ENCODE data around the gene SCYL1.

The SCYL1 gene

GRCh38 chr11:65551572-65552387 is 26.9 kb downstream of the SCYL1 start:
- DNase-seq (ENCODE audit: insufficient read length, low spot score) = peak; percentile 89
- FAIRE-seq = peak; percentile 77

GRCh38 chr11:65552388-65552951 is 27.6 kb downstream of the SCYL1 start:
- FAIRE-seq = no peak

GRCh38 chr11:65553301-65554001 is 28.6 kb downstream of the SCYL1 start:
- FAIRE-seq (no peak), DNase-seq (ENCODE audit: insufficient read length, low spot score) (no peak)

More at GRCh38 chr11:65552388-65552951, 27.6 kb downstream of the SCYL1 start:
- DNase-seq (ENCODE audit: insufficient read length, low spot score) = no peak

GRCh38 chr11:65554057-65554818 is 29.4 kb downstream of the SCYL1 start:
- DNase-seq (ENCODE audit: insufficient read length, low spot score) (no peak), FAIRE-seq (no peak)

- FAIRE-seq (no peak), DNase-seq (ENCODE audit: insufficient read length, low spot score) (no peak)
Observed at GRCh38 chr11:65554842-65555430, 30.1 kb downstream of the SCYL1 start.

- DNase-seq (ENCODE audit: insufficient read length, low spot score) (no peak), FAIRE-seq (no peak)
Observed at GRCh38 chr11:65555693-65556231, 30.9 kb downstream of the SCYL1 start.

- FAIRE-seq (no peak), DNase-seq (ENCODE audit: insufficient read length, low spot score) (no peak)
Observed at GRCh38 chr11:65556470-65557279, 31.8 kb downstream of the SCYL1 start.

GRCh38 chr11:65557280-65558001 is 32.6 kb downstream of the SCYL1 start:
- DNase-seq (ENCODE audit: insufficient read length, low spot score) (no peak), FAIRE-seq (no peak)

- DNase-seq (ENCODE audit: insufficient read length, low spot score) (peak; percentile 72), FAIRE-seq (no peak)
Observed at GRCh38 chr11:65558002-65558929, 33.4 kb downstream of the SCYL1 start, which contains the start of gene LTBP3. Gene LTBP3 (minus strand): TSS chr11:65558359. CDS start chr11:65557959, 400 bp downstream.

GRCh38 chr11:65558930-65559509 is 34.1 kb downstream of the SCYL1 start:
- DNase-seq (ENCODE audit: insufficient read length, low spot score) (no peak), FAIRE-seq (no peak)

- no peak for FAIRE-seq
Observed at GRCh38 chr11:65559535-65559934, 34.7 kb downstream of the SCYL1 start.

GRCh38 chr11:65559951-65560537 is 35.2 kb downstream of the SCYL1 start:
- no peak for DNase-seq (ENCODE audit: insufficient read length, low spot score)
- no peak for FAIRE-seq

More at GRCh38 chr11:65559535-65559934, 34.7 kb downstream of the SCYL1 start:
- no peak for DNase-seq (ENCODE audit: insufficient read length, low spot score)

GRCh38 chr11:65560555-65561418 is 35.9 kb downstream of the SCYL1 start:
- DNase-seq (ENCODE audit: insufficient read length, low spot score) (no peak), FAIRE-seq (no peak)

- FAIRE-seq = no peak
- DNase-seq (ENCODE audit: insufficient read length, low spot score) = no peak
Observed at GRCh38 chr11:65562020-65562419, 37.1 kb downstream of the SCYL1 start.

GRCh38 chr11:65562788-65563187 is 37.9 kb downstream of the SCYL1 start:
- no peak for DNase-seq (ENCODE audit: insufficient read length, low spot score)
- FAIRE-seq = no peak

- FAIRE-seq = no peak
- no peak for DNase-seq (ENCODE audit: insufficient read length, low spot score)
Observed at GRCh38 chr11:65563601-65564000, 38.7 kb downstream of the SCYL1 start.
